ENCODE data around the gene RFT1.
A peak's percentile ranks its signal among the peaks of the same experiment; 100 is the strongest.

Gene RFT1

GRCh38 chr3:53159156-53160060 is 29.2 kb upstream of the RFT1 start:
- no peaks in the 10 kb centered on the region for H3K36me3 ChIP-seq (ENCODE audit: control insufficient read depth in 2 of 2, insufficient read depth in 1 of 2, low read length in 2 of 2)
- no peaks in the 10 kb centered on the region for H3K4me1 ChIP-seq (ENCODE audit: control insufficient read depth, insufficient read depth, low read length)
- H3K4me3 ChIP-seq (ENCODE audit: low read depth, low read length): no peak overlapping the region
- H3K27ac ChIP-seq (ENCODE audit: extremely low read depth, low read depth, low read length): no peak overlapping the region
- ChIA-PET CTCF (interaction anchor here (0.7 to 1.4 kb wide), 4 partner anchors 14 to 61 kb away, joined by 3 to 8 read pairs (median 4); no protein-coding TSS in a partner anchor), POLR2A (no interaction called here)
- H3K9me3 ChIP-seq (ENCODE audit: control insufficient read depth, insufficient read depth, low read depth, low read length): no peaks in the 10 kb centered on the region
- TF ChIP-seq REST (tag by site-specific recombination; IDR thresholded peaks at IDR 0.05): peak; percentile 80
- no peak for TF ChIP-seq KLF8 (tag by site-specific recombination; IDR thresholded peaks at IDR 0.05)
- TF ChIP-seq KLF17 (tag by site-specific recombination; IDR thresholded peaks at IDR 0.05): 0 out of 2 replicates have a peak, but pooled peaks have one; percentile 41

- H3K4me1 ChIP-seq (ENCODE audit: control insufficient read depth, insufficient read depth, low read length): no peaks in the 10 kb centered on the region
- ChIA-PET POLR2A (no interaction called here), CTCF (interaction anchor here (0.6 to 1.4 kb wide), 3 partner anchors 11 to 61 kb away, joined by 3 to 8 read pairs (median 4); no protein-coding TSS in a partner anchor)
- H3K9me3 ChIP-seq (ENCODE audit: control insufficient read depth, insufficient read depth, low read depth, low read length): no peaks in the 10 kb centered on the region
- H3K36me3 ChIP-seq (ENCODE audit: control insufficient read depth in 2 of 2, insufficient read depth in 1 of 2, low read length in 2 of 2): no peaks in the 10 kb centered on the region
- H3K27ac ChIP-seq (ENCODE audit: extremely low read depth, low read depth, low read length): no peak overlapping the region
- no peak overlapping the region for H3K4me3 ChIP-seq (ENCODE audit: low read depth, low read length)
- TF ChIP-seq HOXC10 (CRISPR knock-in tag; IDR thresholded peaks at IDR 0.05) (no peak), ZNF248 (tag by site-specific recombination; IDR thresholded peaks at IDR 0.05) (no peak)
Measured at GRCh38 chr3:53158765-53159155, 28.5 kb upstream of the RFT1 start.

GRCh38 chr3:53157974-53158580 is 27.8 kb upstream of the RFT1 start:
- POLR2A ChIA-PET: no interaction called here
- CTCF ChIA-PET: interaction anchor here (0.6 kb wide), 1 partner anchor 10 kb away, joined by 3 read pairs; no protein-coding TSS in a partner anchor
- TF ChIP-seq ZBTB8A (tag by site-specific recombination; IDR thresholded peaks at IDR 0.05) (no peak), MYNN (tag by site-specific recombination; IDR thresholded peaks at IDR 0.05; ENCODE audit: borderline replicate concordance) (no peak), ZNF843 (tag by site-specific recombination; IDR thresholded peaks at IDR 0.05) (no peak), ZNF664 (tag by site-specific recombination; IDR thresholded peaks at IDR 0.05) (peak; percentile 92), EGR2 (tag by site-specific recombination; IDR thresholded peaks at IDR 0.05; ENCODE audit: low read depth) (peak; percentile 68), ZNF561 (tag by site-specific recombination; IDR thresholded peaks at IDR 0.05; ENCODE audit: borderline replicate concordance) (no peak), ZNF266 (tag by site-specific recombination; IDR thresholded peaks at IDR 0.05; ENCODE audit: low read depth) (no peak), ATF2 (tag by site-specific recombination; IDR thresholded peaks at IDR 0.05; ENCODE audit: low read depth) (no peak), ZFHX2 (tag by site-specific recombination; conservative IDR thresholded peaks at IDR 0.05) (peak; percentile 66), ZNF24 (tag by site-specific recombination; IDR thresholded peaks at IDR 0.05) (no peak), ZSCAN18 (tag by site-specific recombination; IDR thresholded peaks at IDR 0.05) (no peak), ZNF366 (tag by site-specific recombination; conservative IDR thresholded peaks at IDR 0.05) (no peak), ZNF148 (tag by site-specific recombination; IDR thresholded peaks at IDR 0.05; ENCODE audit: borderline replicate concordance) (no peak), ZNF510 (tag by site-specific recombination; IDR thresholded peaks at IDR 0.05; ENCODE audit: insufficient replicate concordance) (no peak)

More at GRCh38 chr3:53157974-53158580, 27.8 kb upstream of the RFT1 start:
- H3K9me3 ChIP-seq (ENCODE audit: control insufficient read depth, insufficient read depth, low read depth, low read length): no peaks in the 10 kb centered on the region
- no peak overlapping the region for H3K27ac ChIP-seq (ENCODE audit: extremely low read depth, low read depth, low read length)
- no peaks in the 10 kb centered on the region for H3K36me3 ChIP-seq (ENCODE audit: control insufficient read depth in 2 of 2, insufficient read depth in 1 of 2, low read length in 2 of 2)
- no peaks in the 10 kb centered on the region for H3K4me1 ChIP-seq (ENCODE audit: control insufficient read depth, insufficient read depth, low read length)
- no peak overlapping the region for H3K4me3 ChIP-seq (ENCODE audit: low read depth, low read length)
